ENCODE measurements around the gene CDC42EP1. TPM values are rescaled to one million over a fixed set of nuclear protein-coding genes. Genes with fewer than 3 reads are reported as not detected.
"Not testable (repeated sequence)": the region's sequence is repeated elsewhere in the genome, so short reads cannot be mapped to it uniquely, and the experiment has no call there.

Gene CDC42EP1
- polyA plus RNA-seq, 10 donors, result 27.1 to 48.6 (median 36.9) TPM

GRCh38 chr22:37609240-37610152 lies 49.2 kb downstream of the CDC42EP1 start:
- peak in 1 of 3 donors; percentile 40 for DNase-seq

GRCh38 chr22:37610153-37610475 lies 49.8 kb downstream of the CDC42EP1 start:
- DNase-seq, result not testable (repeated sequence)

- peak in 1 of 3 donors; percentile 58 for DNase-seq
Measured at GRCh38 chr22:37610480-37611129, 50.3 kb downstream of the CDC42EP1 start.

GRCh38 chr22:37611207-37611606 lies 50.9 kb downstream of the CDC42EP1 start:
- DNase-seq, result no peak

GRCh38 chr22:37616201-37617083 lies 56.2 kb downstream of the CDC42EP1 start:
- peak in 1 of 3 donors; percentile 25 for DNase-seq

GRCh38 chr22:37617431-37617830 lies 57.2 kb downstream of the CDC42EP1 start:
- DNase-seq, result no peak

GRCh38 chr22:37618072-37618656 lies 57.9 kb downstream of the CDC42EP1 start:
- peak in 1 of 3 donors; percentile 3 for DNase-seq

- peak in 1 of 3 donors; percentile 2 for DNase-seq
Measured at GRCh38 chr22:37618674-37619073, 58.4 kb downstream of the CDC42EP1 start.

Other genes with a start within 250 kb of the CDC42EP1 start
- 1 to 10 TPM in 9 of 10 donors, under 1 TPM in 1; 0.70 to 3.3 (median 1.3) TPM for gene ELFN2, start 133.0 kb upstream of the CDC42EP1 start, polyA plus RNA-seq (ENCODE audit: insufficient read length in 10 of 10)
- gene MFNG, start 74.1 kb upstream of the CDC42EP1 start, polyA plus RNA-seq (ENCODE audit: insufficient read length in 10 of 10), result 1 to 10 TPM; 4.2 to 9.6 (median 6.1) TPM
- 10 to 100 TPM in 8 of 10 donors, 1 to 10 TPM in 2; 8.8 to 19.1 (median 12.6) TPM for gene CARD10, start 41.1 kb upstream of the CDC42EP1 start, polyA plus RNA-seq (ENCODE audit: insufficient read length in 10 of 10)
- 1 to 10 TPM in 2 of 10 donors, under 1 TPM in 5, not detected in 3; 0.34 to 1.3 (median 0.50) TPM for gene LGALS2, start 19.6 kb downstream of the CDC42EP1 start, polyA plus RNA-seq (ENCODE audit: insufficient read length in 10 of 10)
- 10 to 100 TPM; 27.6 to 49.1 (median 34.4) TPM for gene GGA1, start 48.4 kb downstream of the CDC42EP1 start, polyA plus RNA-seq (ENCODE audit: insufficient read length in 10 of 10)
- gene SH3BP1, start 79.2 kb downstream of the CDC42EP1 start, polyA plus RNA-seq (ENCODE audit: insufficient read length in 10 of 10), result 10 to 100 TPM in 6 of 10 donors, 1 to 10 TPM in 4; 5.9 to 13.3 (median 10.3) TPM
- gene PDXP, start 98.2 kb downstream of the CDC42EP1 start, polyA plus RNA-seq (ENCODE audit: insufficient read length in 10 of 10), result 10 to 100 TPM; 14.7 to 19.0 (median 15.3) TPM
- 1,000 to 10,000 TPM; 1,423 to 2,007 (median 1,545) TPM for gene LGALS1, start 115.2 kb downstream of the CDC42EP1 start, polyA plus RNA-seq (ENCODE audit: insufficient read length in 10 of 10)
- 10 to 100 TPM; 12.4 to 22.4 (median 13.9) TPM for gene NOL12, start 125.9 kb downstream of the CDC42EP1 start, polyA plus RNA-seq (ENCODE audit: insufficient read length in 10 of 10)
- 10 to 100 TPM; 33.4 to 61.8 (median 43.9) TPM for gene TRIOBP, start 136.6 kb downstream of the CDC42EP1 start, polyA plus RNA-seq (ENCODE audit: insufficient read length in 10 of 10)
- 1 to 10 TPM; 3.2 to 7.0 (median 5.8) TPM for gene GCAT, start 247.5 kb downstream of the CDC42EP1 start, polyA plus RNA-seq (ENCODE audit: insufficient read length in 10 of 10)